Vagina (tissue), 2 donors: ENCODE results near the gene SLC6A16. TPM values are rescaled to one million over a fixed set of nuclear protein-coding genes. Genes with fewer than 3 reads are reported as not detected.
A peak's percentile ranks its signal among the peaks of the same experiment; 100 is the strongest.
"Not testable (repeated sequence)": the region's sequence is repeated elsewhere in the genome, so short reads cannot be mapped to it uniquely, and the experiment has no call there.

Source experiments
- DNase-seq, 2 donors: peaks; one replicate each; pipeline ENCODE4 v3.0.0-alpha.2; 2017; ENCODE audit errors: extremely low spot score in 2 of 2
- H3K27ac ChIP-seq: fragments of 200-600 bp; sonication (generic); one replicate; pipeline ENCODE4 v1.5.1; 2019
- H3K27me3 ChIP-seq: fragments of 200-600 bp; sonication (generic); one replicate; pipeline ENCODE4 v1.5.1; 2019
- H3K36me3 ChIP-seq, 2 donors: fragments of 200-600 bp; sonication (generic); one replicate each; pipeline ENCODE4 v1.5.1; 2017 to 2019
- H3K4me1 ChIP-seq: fragments of 200-600 bp; sonication (generic); one replicate; pipeline ENCODE4 v1.5.1; 2019
- H3K4me3 ChIP-seq, 2 donors: fragments of 200-600 bp; sonication (generic); 1 replicate in 1 of 2; 2 replicates in 1 of 2; pipeline ENCODE4 v1.5.1; 2016 to 2019
- H3K9me3 ChIP-seq: fragments of 200-600 bp; sonication (generic); one replicate; pipeline ENCODE4 v1.5.1; 2019
- POLR2A ChIP-seq, 2 donors: fragments of 450-650 bp; IDR thresholded peaks; one replicate each; pipeline ENCODE4 v1.6.1; 2017; ENCODE audit warnings: antibody characterized with exemption in 2 of 2, mild to moderate bottlenecking in 2 of 2, moderate library complexity in 2 of 2
- POLR2AphosphoS5 ChIP-seq, 2 donors: sonication (generic); formaldehyde crosslinking; IDR thresholded peaks; one replicate each; pipeline ENCODE4 v1.9.0; 2017; ENCODE audit warnings: antibody characterized with exemption in 2 of 2, mild to moderate bottlenecking in 2 of 2, low read depth in 1 of 2; ENCODE audit not compliant: insufficient read depth in 1 of 2
- intact Hi-C: fragments of 100-400 bp; cut with DNase I; formaldehyde crosslinking; loops from one replicate; pipeline ENCODE4 v1.15.1; 2023
- total RNA-seq: library from RNA; depleted of rRNA; stranded (reverse); fragments of >200 nt; gene quantifications from one replicate; pipeline ENCODE4 v1.2.3, GENCODE V29; 2016
- TF ChIP-seq, protein P1 (sequence below), 3 experiments: fragments of 450-650 bp in 2 of 3; fragments of 200-600 bp in 1 of 3; sonication (generic) in 1 of 3; IDR thresholded peaks; one replicate each; pipeline ENCODE4 v1.5.1; 2017 to 2019; ENCODE audit warnings: antibody characterized with exemption in 3 of 3, mild to moderate bottlenecking in 2 of 3, moderate library complexity in 2 of 3

Gene SLC6A16
- total RNA-seq, 1 donor from 2014 or later: 2.5 TPM

GRCh38 chr19:49315111-49315510 is 9.9 kb downstream of the SLC6A16 start:
- no peaks in the 10 kb centered on the region for H3K4me1 ChIP-seq
- H3K4me3 ChIP-seq: no peak overlapping the region
- H3K27ac ChIP-seq: no peak overlapping the region
- intact Hi-C loops: no loop called here
- no peaks in the 10 kb centered on the region for H3K36me3 ChIP-seq
- H3K27me3 ChIP-seq: no peaks in the 10 kb centered on the region
- no peak for DNase-seq
- TF ChIP-seq, protein P1, sequence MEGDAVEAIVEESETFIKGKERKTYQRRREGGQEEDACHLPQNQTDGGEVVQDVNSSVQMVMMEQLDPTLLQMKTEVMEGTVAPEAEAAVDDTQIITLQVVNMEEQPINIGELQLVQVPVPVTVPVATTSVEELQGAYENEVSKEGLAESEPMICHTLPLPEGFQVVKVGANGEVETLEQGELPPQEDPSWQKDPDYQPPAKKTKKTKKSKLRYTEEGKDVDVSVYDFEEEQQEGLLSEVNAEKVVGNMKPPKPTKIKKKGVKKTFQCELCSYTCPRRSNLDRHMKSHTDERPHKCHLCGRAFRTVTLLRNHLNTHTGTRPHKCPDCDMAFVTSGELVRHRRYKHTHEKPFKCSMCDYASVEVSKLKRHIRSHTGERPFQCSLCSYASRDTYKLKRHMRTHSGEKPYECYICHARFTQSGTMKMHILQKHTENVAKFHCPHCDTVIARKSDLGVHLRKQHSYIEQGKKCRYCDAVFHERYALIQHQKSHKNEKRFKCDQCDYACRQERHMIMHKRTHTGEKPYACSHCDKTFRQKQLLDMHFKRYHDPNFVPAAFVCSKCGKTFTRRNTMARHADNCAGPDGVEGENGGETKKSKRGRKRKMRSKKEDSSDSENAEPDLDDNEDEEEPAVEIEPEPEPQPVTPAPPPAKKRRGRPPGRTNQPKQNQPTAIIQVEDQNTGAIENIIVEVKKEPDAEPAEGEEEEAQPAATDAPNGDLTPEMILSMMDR (IDR thresholded peaks at IDR 0.05): no peak
- TF ChIP-seq POLR2A (IDR thresholded peaks at IDR 0.05): no peak
- TF ChIP-seq POLR2AphosphoS5 (IDR thresholded peaks at IDR 0.05; ENCODE audit: insufficient read depth in 1 of 2, low read depth in 1 of 2): no peak
- peaks cover 4% of the 10 kb centered on the region for H3K9me3 ChIP-seq

DNA sequence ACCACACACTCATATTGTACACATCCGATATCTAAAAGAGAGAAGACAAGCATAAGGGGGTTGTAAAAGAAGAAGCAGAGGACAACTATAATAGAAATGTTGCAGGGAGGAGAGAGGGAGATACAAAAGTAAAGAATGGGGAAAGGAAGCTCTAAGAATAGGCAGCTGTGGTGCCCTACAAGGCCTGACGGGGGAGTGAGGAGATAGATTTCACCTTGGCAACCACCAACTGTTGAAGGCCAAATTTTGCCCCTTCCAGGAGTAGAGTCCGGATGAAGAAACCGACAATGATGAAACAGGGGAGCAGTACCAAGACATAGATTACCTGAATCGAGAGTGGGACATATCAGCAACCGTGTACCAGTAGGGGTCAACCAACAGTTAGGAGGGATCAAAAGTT is 15.9 kb downstream of the SLC6A16 start:
- no peak for DNase-seq
- intact Hi-C loops: no loop called here
- H3K4me3 ChIP-seq: no peak overlapping the region
- no peak for TF ChIP-seq POLR2A (IDR thresholded peaks at IDR 0.05)
- TF ChIP-seq, protein P1 (IDR thresholded peaks at IDR 0.05): no peak
- no peak for TF ChIP-seq POLR2AphosphoS5 (IDR thresholded peaks at IDR 0.05; ENCODE audit: insufficient read depth in 1 of 2, low read depth in 1 of 2)
- no peaks in the 10 kb centered on the region for H3K9me3 ChIP-seq
- H3K27me3 ChIP-seq: no peaks in the 10 kb centered on the region
- no peaks in the 10 kb centered on the region for H3K4me1 ChIP-seq
- no peak overlapping the region for H3K27ac ChIP-seq
- no peaks in the 10 kb centered on the region for H3K36me3 ChIP-seq

GRCh38 chr19:49306734-49307133 is 18.3 kb downstream of the SLC6A16 start:
- H3K9me3 ChIP-seq, H3K27me3 ChIP-seq, H3K4me3 ChIP-seq, H3K36me3 ChIP-seq, H3K27ac ChIP-seq, intact Hi-C loops, H3K4me1 ChIP-seq, DNase-seq: not testable (repeated sequence)

DNA sequence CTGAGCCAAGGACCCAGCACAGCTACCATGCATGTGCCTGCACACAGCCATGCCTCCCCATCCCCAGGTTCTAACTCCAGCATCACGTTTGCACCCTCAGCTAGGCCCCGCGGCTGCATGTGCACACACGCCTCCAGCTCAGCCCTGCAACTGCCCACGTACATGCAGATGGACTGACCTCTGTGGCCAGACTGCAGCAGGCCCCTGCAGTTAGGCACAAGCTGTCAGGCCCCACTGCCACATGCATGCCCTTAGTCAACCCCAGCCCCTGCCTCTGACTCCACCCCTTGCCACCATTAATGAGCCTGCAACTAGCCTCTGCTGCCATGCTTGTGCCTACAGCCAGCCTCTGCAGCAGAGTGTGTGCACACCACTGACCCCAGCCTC is 23.1 kb downstream of the SLC6A16 start:
- Histone ChIP-seq H3K4me3 (no peak overlapping the region), H3K27me3 (no peaks in the 10 kb centered on the region), H3K4me1 (no peaks in the 10 kb centered on the region), H3K9me3 (no peaks in the 10 kb centered on the region), H3K27ac (no peak overlapping the region), H3K36me3 (no peaks in the 10 kb centered on the region)
- TF ChIP-seq, protein P1 (IDR thresholded peaks at IDR 0.05): no peak
- no peak for TF ChIP-seq POLR2AphosphoS5 (IDR thresholded peaks at IDR 0.05; ENCODE audit: insufficient read depth in 1 of 2, low read depth in 1 of 2)
- no peak for TF ChIP-seq POLR2A (IDR thresholded peaks at IDR 0.05)
- no peak for DNase-seq
- intact Hi-C loops: no loop called here

DNA sequence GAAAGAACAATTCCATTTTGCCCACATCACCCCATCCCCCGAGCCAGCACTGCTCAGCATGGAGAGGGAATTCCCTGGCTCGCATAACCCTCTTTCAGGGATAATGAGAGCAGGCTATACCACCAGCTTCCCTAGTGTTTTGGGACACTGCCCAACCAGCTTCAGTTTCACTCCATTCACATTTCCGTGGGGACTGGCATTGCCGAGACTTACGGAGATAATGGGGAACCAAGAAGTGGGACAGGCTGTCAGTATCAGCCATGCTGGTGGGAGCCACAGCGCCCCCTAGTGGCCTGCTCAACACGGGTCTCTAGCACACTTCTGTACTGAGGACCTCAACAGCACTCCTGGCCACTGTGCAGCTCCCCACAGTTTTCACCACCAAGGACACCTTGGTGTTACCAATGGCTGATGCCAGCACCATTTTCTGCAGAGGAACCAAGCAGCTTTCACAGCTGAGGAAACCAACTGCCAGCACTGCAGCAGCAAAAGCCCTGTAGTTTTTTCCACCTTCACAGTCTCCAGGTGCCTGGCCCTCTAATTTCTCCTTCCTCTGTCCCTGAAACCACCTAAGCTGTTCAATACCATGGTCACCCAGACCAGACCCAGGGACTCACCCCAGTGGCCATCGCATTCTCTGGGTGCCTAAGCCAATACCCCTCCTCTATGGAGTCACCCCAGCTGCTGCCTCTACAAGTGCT is 23.7 kb downstream of the SLC6A16 start:
- no peaks in the 10 kb centered on the region for H3K36me3 ChIP-seq
- no peak for TF ChIP-seq POLR2AphosphoS5 (IDR thresholded peaks at IDR 0.05; ENCODE audit: insufficient read depth in 1 of 2, low read depth in 1 of 2)
- TF ChIP-seq, protein P1 (IDR thresholded peaks at IDR 0.05): peak; percentile 43 to 61 (median 58)
- H3K27ac ChIP-seq: no peak overlapping the region
- no peaks in the 10 kb centered on the region for H3K9me3 ChIP-seq
- DNase-seq: no peak
- H3K4me3 ChIP-seq: no peak overlapping the region
- no peaks in the 10 kb centered on the region for H3K27me3 ChIP-seq
- H3K4me1 ChIP-seq: no peaks in the 10 kb centered on the region
- intact Hi-C loops: no loop called here

- H3K9me3 ChIP-seq, H3K36me3 ChIP-seq, H3K4me1 ChIP-seq, intact Hi-C loops, H3K27me3 ChIP-seq, DNase-seq, H3K4me3 ChIP-seq, H3K27ac ChIP-seq: not testable (repeated sequence)
These were observed 26.3 kb downstream of the SLC6A16 start for GRCh38 chr19:49298653-49299052.
